HepG2 (cell line): ENCODE data around the gene RTEL1. TPM values are rescaled to one million over a fixed set of nuclear protein-coding genes. Genes with fewer than 3 reads are reported as not detected.

Experiments used
- ADNP ChIP-seq: sonication (generic); formaldehyde crosslinking; IDR thresholded peaks from 2 replicates; pipeline ENCODE4 v1.4.0; 2020; ENCODE audit warnings: missing genetic modification reagents
- BRD4 ChIP-seq: sonication (generic); formaldehyde crosslinking; IDR thresholded peaks from 2 replicates; pipeline ENCODE4 v1.4.0; 2020; ENCODE audit warnings: missing genetic modification reagents
- BRF2 ChIP-seq: sonication (generic); formaldehyde crosslinking; IDR thresholded peaks from 2 replicates; pipeline ENCODE4 v1.8.1; 2022; ENCODE audit warnings: mild to moderate bottlenecking, missing genetic modification reagents
- FOXC1 ChIP-seq: sonication (generic); formaldehyde crosslinking; IDR thresholded peaks from 2 replicates; pipeline ENCODE4 v1.8.0; 2022; ENCODE audit warnings: mild to moderate bottlenecking, missing genetic modification reagents, borderline replicate concordance
- FOXK1 ChIP-seq: sonication (generic); formaldehyde crosslinking; IDR thresholded peaks from 2 replicates; pipeline ENCODE4 v1.4.0; 2020; ENCODE audit warnings: low read depth, missing genetic modification reagents, borderline replicate concordance
- KLF13 ChIP-seq: sonication (generic); formaldehyde crosslinking; IDR thresholded peaks from 2 replicates; pipeline ENCODE4 v1.4.0; 2020; ENCODE audit warnings: mild to moderate bottlenecking, missing genetic modification reagents
- MLXIP ChIP-seq: sonication (generic); formaldehyde crosslinking; IDR thresholded peaks from 2 replicates; pipeline ENCODE4 v1.9.0; 2021; ENCODE audit warnings: missing genetic modification reagents, borderline replicate concordance
- MXD1 ChIP-seq: sonication (generic); formaldehyde crosslinking; IDR thresholded peaks from 2 replicates; pipeline ENCODE4 v1.4.0; 2020; ENCODE audit warnings: mild to moderate bottlenecking, missing genetic modification reagents
- RXRA ChIP-seq: sonication (generic); formaldehyde crosslinking; IDR thresholded peaks from 2 replicates; pipeline ENCODE4 v1.5.1; 2020; ENCODE audit warnings: missing genetic modification reagents
- SNAPC2 ChIP-seq: sonication (generic); formaldehyde crosslinking; IDR thresholded peaks from 2 replicates; pipeline ENCODE4 v1.8.1; 2022; ENCODE audit warnings: mild to moderate bottlenecking, missing genetic modification reagents
- SUZ12 ChIP-seq: fragments of 150-350 bp; IDR thresholded peaks from 2 replicates; pipeline ENCODE4 v1.6.1; 2014; ENCODE audit warnings: low read depth, low read length
- U2AF1 ChIP-seq: fragments of 200-400 bp; formaldehyde crosslinking; optimal IDR thresholded peaks from 2 replicates; pipeline ENCODE3; 2017; ENCODE audit warnings: mild to moderate bottlenecking, low read depth, low read length
- ZBTB1 ChIP-seq: sonication (generic); formaldehyde crosslinking; IDR thresholded peaks from 2 replicates; pipeline ENCODE4 v1.4.0; 2020; ENCODE audit warnings: missing genetic modification reagents, borderline replicate concordance
- ZBTB43 ChIP-seq: sonication (generic); formaldehyde crosslinking; conservative IDR thresholded peaks from 2 replicates; pipeline ENCODE4 v1.4.0; 2020; ENCODE audit warnings: missing genetic modification reagents
- ZFP1 ChIP-seq: IDR thresholded peaks from 2 replicates; pipeline ENCODE4 v1.6.1; 2016
- ZNF414 ChIP-seq: sonication (generic); formaldehyde crosslinking; IDR thresholded peaks from 2 replicates; pipeline ENCODE4 v1.5.0; 2020; ENCODE audit warnings: missing genetic modification reagents
- ZNF512 ChIP-seq: sonication (generic); formaldehyde crosslinking; IDR thresholded peaks from 2 replicates; pipeline ENCODE4 v1.4.0; 2020; ENCODE audit warnings: mild to moderate bottlenecking, missing genetic modification reagents
- ZNF749 ChIP-seq: sonication (generic); formaldehyde crosslinking; IDR thresholded peaks from 2 replicates; pipeline ENCODE4 v1.8.0; 2022; ENCODE audit warnings: mild to moderate bottlenecking, missing genetic modification reagents, moderate library complexity, borderline replicate concordance
- ZSCAN20 ChIP-seq: sonication (generic); formaldehyde crosslinking; IDR thresholded peaks from 2 replicates; pipeline ENCODE4 v1.4.0; 2020; ENCODE audit warnings: missing genetic modification reagents, mild to moderate bottlenecking, borderline replicate concordance
- polyA plus RNA-seq, 8 experiments: library from polyadenylated mRNA; depleted of rRNA in 3 of 8; stranded (reverse) in 7 of 8; unstranded in 1 of 8; fragments of >200 nt; fragmentation: Illumina TruSeq in 4 of 8; extraction: Trizol in 4 of 8; gene quantifications; 2 replicates each; pipeline versions ENCODE4 v1.2.1 to v1.2.3, GENCODE V29; 2011 to 2016; ENCODE audit warnings: low read depth in 4 of 8, missing spikeins in 1 of 8, mixed read lengths in 1 of 8; ENCODE audit not compliant: insufficient read depth in 1 of 8
- total RNA-seq, 5 experiments: library from RNA; depleted of rRNA; stranded (reverse); fragments of >200 nt; fragmentation: Illumina TruSeq; extraction: Trizol; gene quantifications; 2 replicates each; pipeline ENCODE4 v1.2.3, GENCODE V29; 2016; ENCODE audit warnings: low read depth in 1 of 5

RTEL1 gene
- total and polyA plus RNA-seq, 2 of the 13 experiments (the other 11 are each of a cell fraction or from before 2014, with no cell fraction given), result 21.8 to 36.4 TPM

GRCh38 chr20:63740627-63741353, 82.7 kb downstream of the RTEL1 start (continued):
- peak; percentile 96 for TF ChIP-seq ZNF414 (CRISPR knock-in tag)
- peak; percentile 96 for TF ChIP-seq ZBTB43
- TF ChIP-seq ZNF749 (CRISPR knock-in tag), result peak; percentile 64; the same call in 1 of the 2 replicates
- TF ChIP-seq ZNF512 (CRISPR knock-in tag), result 0 out of 2 replicates have a peak, but pooled peaks have one; percentile 16
- no peak for TF ChIP-seq ADNP (CRISPR knock-in tag)
- peak; percentile 91 for TF ChIP-seq BRD4 (CRISPR knock-in tag)
- no peak for TF ChIP-seq SUZ12
- peak; percentile 95 for TF ChIP-seq RXRA (CRISPR knock-in tag)
- peak; percentile 87; the same call in 1 of the 2 replicates for TF ChIP-seq FOXC1 (CRISPR knock-in tag)
- TF ChIP-seq ZFP1, result peak; percentile 88
- peak; percentile 70 for TF ChIP-seq ZBTB1 (CRISPR knock-in tag)
- TF ChIP-seq U2AF1, result no peak
- TF ChIP-seq MXD1 (CRISPR knock-in tag), result peak; percentile 93
- TF ChIP-seq FOXK1 (CRISPR knock-in tag), result peak; percentile 97
- peak; percentile 86; the same call in 1 of the 2 replicates for TF ChIP-seq ZSCAN20 (CRISPR knock-in tag)
- peak; percentile 83; the same call in 1 of the 2 replicates for TF ChIP-seq MLXIP (CRISPR knock-in tag)
- TF ChIP-seq KLF13 (CRISPR knock-in tag), result peak; percentile 80
- 0 out of 2 replicates have a peak, but pooled peaks have one; percentile 84 for TF ChIP-seq SNAPC2
- TF ChIP-seq BRF2, result peak; percentile 84
